ENCODE data around the gene ZCCHC7.

- TF ChIP-seq CTCF (IDR thresholded peaks at IDR 0.05) (no peak), EP300 (IDR thresholded peaks at IDR 0.05) (no peak), POLR2A (IDR thresholded peaks at IDR 0.05) (no peak)
Observed at GRCh38 chr9:37398464-37399025, 278.2 kb downstream of the ZCCHC7 start.
